ENCODE data around the gene PRELP. TPM values are rescaled to one million over a fixed set of nuclear protein-coding genes. Genes with fewer than 3 reads are reported as not detected.

PRELP gene
- total RNA-seq, 1 donor from 2014 or later, result 2.9 TPM

- TF ChIP-seq CTCF (conservative IDR thresholded peaks at IDR 0.05), result no peak
- Mint-ChIP-seq H3K36me3 (ENCODE audit: low read depth) (no peaks in the 10 kb centered on the region), H3K27ac (ENCODE audit: unreplicated experiment) (no peak overlapping the region), H3K9me3 (no peaks in the 10 kb centered on the region), H3K27me3 (ENCODE audit: low read depth) (no peaks in the 10 kb centered on the region), H3K4me3 (no peak overlapping the region), H3K4me1 (peaks cover 21% of the 10 kb centered on the region)
- no peak for DNase-seq (ENCODE audit: low read depth, low spot score)
These were observed 5.0 kb downstream of the PRELP start for GRCh38 chr1:203480525-203481084.

- DNase-seq (ENCODE audit: low read depth, low spot score), result no peak
- H3K9me3 Mint-ChIP-seq, result no peaks in the 10 kb centered on the region
These were observed 5.6 kb downstream of the PRELP start for GRCh38 chr1:203481196-203481595.

GRCh38 chr1:203486618-203487370, 11.2 kb downstream of the PRELP start:
- Mint-ChIP-seq H3K4me1 (peaks cover 19% of the 10 kb centered on the region), H3K36me3 (ENCODE audit: low read depth) (peaks cover 5% of the 10 kb centered on the region), H3K9me3 (no peaks in the 10 kb centered on the region), H3K27ac (ENCODE audit: unreplicated experiment) (peak overlapping the region; percentile 97), H3K4me3 (peak overlapping the region; percentile 71), H3K27me3 (ENCODE audit: low read depth) (peaks cover 10% of the 10 kb centered on the region)
- no peak for TF ChIP-seq CTCF (conservative IDR thresholded peaks at IDR 0.05)
- no peak for DNase-seq (ENCODE audit: low read depth, low spot score)

More at GRCh38 chr1:203481196-203481595, 5.6 kb downstream of the PRELP start:
- Mint-ChIP-seq H3K27ac (ENCODE audit: unreplicated experiment) (no peak overlapping the region), H3K36me3 (ENCODE audit: low read depth) (peaks cover 1% of the 10 kb centered on the region), H3K4me3 (no peak overlapping the region), H3K4me1 (peaks cover 15% of the 10 kb centered on the region), H3K27me3 (ENCODE audit: low read depth) (no peaks in the 10 kb centered on the region)
- TF ChIP-seq CTCF (conservative IDR thresholded peaks at IDR 0.05), result no peak

GRCh38 chr1:203488539-203488938, 12.9 kb downstream of the PRELP start:
- no peaks in the 10 kb centered on the region for H3K9me3 Mint-ChIP-seq
- TF ChIP-seq CTCF (conservative IDR thresholded peaks at IDR 0.05), result no peak
- peaks cover 18% of the 10 kb centered on the region for H3K27me3 Mint-ChIP-seq (ENCODE audit: low read depth)
- no peak overlapping the region for H3K4me3 Mint-ChIP-seq
- peaks cover 22% of the 10 kb centered on the region for H3K4me1 Mint-ChIP-seq
- peaks cover 5% of the 10 kb centered on the region for H3K36me3 Mint-ChIP-seq (ENCODE audit: low read depth)
- DNase-seq (ENCODE audit: low read depth, low spot score), result no peak
- H3K27ac Mint-ChIP-seq (ENCODE audit: unreplicated experiment), result no peak overlapping the region

DNA sequence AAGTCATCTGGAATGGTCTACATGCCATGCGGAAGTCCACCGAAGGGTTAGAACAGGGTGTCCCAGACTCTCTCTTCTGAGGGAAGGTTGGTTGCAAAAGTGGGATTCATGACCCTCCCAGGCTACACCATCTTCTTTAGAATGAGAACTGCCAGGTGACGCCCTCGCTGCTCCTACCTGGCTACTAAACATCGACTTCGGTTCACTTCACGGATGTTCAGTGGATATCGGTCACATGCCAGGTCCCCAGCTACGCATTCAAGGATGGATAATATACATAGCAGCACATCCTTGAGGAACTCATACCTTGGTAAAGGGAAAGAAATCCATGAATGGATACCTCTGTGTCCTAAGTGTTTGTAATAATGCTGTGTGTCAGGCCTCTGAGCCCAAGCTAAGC, 15.0 kb downstream of the PRELP start:
- Mint-ChIP-seq H3K27me3 (ENCODE audit: low read depth) (peaks cover 19% of the 10 kb centered on the region), H3K27ac (ENCODE audit: unreplicated experiment) (no peak overlapping the region), H3K36me3 (ENCODE audit: low read depth) (peaks cover 5% of the 10 kb centered on the region), H3K4me1 (peaks cover 22% of the 10 kb centered on the region), H3K9me3 (no peaks in the 10 kb centered on the region), H3K4me3 (no peak overlapping the region)
- DNase-seq (ENCODE audit: low read depth, low spot score), result no peak
- no peak for TF ChIP-seq CTCF (conservative IDR thresholded peaks at IDR 0.05)
